ENCODE results near the gene CD55. TPM values are rescaled to one million over a fixed set of nuclear protein-coding genes. Genes with fewer than 3 reads are reported as not detected.

CD55 gene
- polyA plus RNA-seq, 1 of the 3 experiments (the other 2 are of a cell fraction): 10.4 TPM

DNA sequence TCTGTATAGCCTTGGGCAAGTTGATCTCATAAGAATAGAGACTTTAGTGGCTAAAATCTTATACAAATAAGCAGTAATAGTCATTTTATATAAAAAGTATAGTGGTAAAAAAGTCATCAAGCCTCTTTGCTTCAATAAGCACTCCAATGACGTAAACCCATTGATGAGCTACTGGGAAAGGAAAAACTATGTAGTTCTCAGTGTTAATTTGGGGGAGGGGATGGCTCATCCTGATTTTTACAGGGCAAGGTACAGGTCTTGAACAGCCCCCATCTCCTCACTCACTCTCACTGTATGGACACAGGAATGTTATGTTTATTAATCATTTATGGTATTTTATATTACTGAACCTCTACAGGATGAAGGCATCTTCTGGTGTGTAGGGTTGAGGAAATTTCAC, 38.1 kb upstream of the CD55 start:
- Histone ChIP-seq H3K27ac (ENCODE audit: low read depth in 2 of 2, low read length in 1 of 2) (no peak overlapping the region), H3F3A (replicated peaks; ENCODE audit: insufficient read depth) (no peaks in the 10 kb centered on the region), H3K9me3 (no peaks in the 10 kb centered on the region), H3K9ac (no peak overlapping the region), H3K4me2 (no peak overlapping the region), H3K9me2 (no peaks in the 10 kb centered on the region), H4K20me1 (ENCODE audit: insufficient read depth) (no peaks in the 10 kb centered on the region), H3K27me3 (ENCODE audit: insufficient read depth) (no peaks in the 10 kb centered on the region), H3K79me2 (ENCODE audit: insufficient read depth) (no peaks in the 10 kb centered on the region), H3K36me3 (replicated peaks in 1 of 2; ENCODE audit: control insufficient read depth in 1 of 2, insufficient read depth in 2 of 2, low read length in 1 of 2) (no peaks in the 10 kb centered on the region), H3K4me1 (ENCODE audit: control insufficient read depth in 1 of 2, insufficient read depth in 2 of 2, low read depth in 1 of 2, low read length in 1 of 2) (no peaks in the 10 kb centered on the region; a peak in 1 of 4 replicates), H3K4me3 (ENCODE audit: low read depth in 2 of 2, low read length in 1 of 2) (no peak overlapping the region), H2AFZ (ENCODE audit: low read depth) (no peak overlapping the region)
- ChIA-PET POLR2A (no interaction called here), CTCF (interaction anchor here (0.9 kb wide), 1 partner anchor 9 kb away, joined by 3 read pairs; no protein-coding TSS in a partner anchor)
- WGBS (ENCODE audit: low lambda C conversion rate): 21% methylated on average over 1 of the region's 1 CpG
- no peak for DNase-seq
- TF ChIP-seq YY1 (IDR thresholded peaks at IDR 0.05; ENCODE audit: low read depth) (no peak), RAD21 (IDR thresholded peaks at IDR 0.05; ENCODE audit: low read length) (no peak), SMC3 (IDR thresholded peaks at IDR 0.05; ENCODE audit: low read depth, low read length) (no peak), MEF2A (IDR thresholded peaks at IDR 0.05; ENCODE audit: borderline replicate concordance, low read depth) (no peak), RCOR1 (IDR thresholded peaks at IDR 0.05; ENCODE audit: low read length) (no peak), TAF1 (IDR thresholded peaks at IDR 0.05; ENCODE audit: borderline replicate concordance, low read depth, low read length) (no peak), FOXM1 (IDR thresholded peaks at IDR 0.05; ENCODE audit: low read depth) (no peak), FOXJ3 (CRISPR knock-in tag; IDR thresholded peaks at IDR 0.05) (no peak), EP300 (IDR thresholded peaks at IDR 0.05; ENCODE audit: borderline replicate concordance in 1 of 2, low read depth in 1 of 2, low read length in 1 of 2) (no peak), SIN3A (IDR thresholded peaks at IDR 0.05; ENCODE audit: borderline replicate concordance, low read depth, low read length) (no peak), TEAD4 (IDR thresholded peaks at IDR 0.05; ENCODE audit: borderline replicate concordance, insufficient read depth) (no peak), NRF1 (IDR thresholded peaks at IDR 0.05; ENCODE audit: low read depth, low read length) (no peak), GATA2 (CRISPR knock-in tag; IDR thresholded peaks at IDR 0.05) (no peak), JUND (IDR thresholded peaks at IDR 0.05) (no peak), NFIC (IDR thresholded peaks at IDR 0.05; ENCODE audit: borderline replicate concordance) (no peak)
- TF ChIP-seq, protein P1, sequence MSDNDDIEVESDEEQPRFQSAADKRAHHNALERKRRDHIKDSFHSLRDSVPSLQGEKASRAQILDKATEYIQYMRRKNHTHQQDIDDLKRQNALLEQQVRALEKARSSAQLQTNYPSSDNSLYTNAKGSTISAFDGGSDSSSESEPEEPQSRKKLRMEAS (IDR thresholded peaks at IDR 0.05; ENCODE audit: low read depth): no peak
- TF ChIP-seq, protein P2, sequence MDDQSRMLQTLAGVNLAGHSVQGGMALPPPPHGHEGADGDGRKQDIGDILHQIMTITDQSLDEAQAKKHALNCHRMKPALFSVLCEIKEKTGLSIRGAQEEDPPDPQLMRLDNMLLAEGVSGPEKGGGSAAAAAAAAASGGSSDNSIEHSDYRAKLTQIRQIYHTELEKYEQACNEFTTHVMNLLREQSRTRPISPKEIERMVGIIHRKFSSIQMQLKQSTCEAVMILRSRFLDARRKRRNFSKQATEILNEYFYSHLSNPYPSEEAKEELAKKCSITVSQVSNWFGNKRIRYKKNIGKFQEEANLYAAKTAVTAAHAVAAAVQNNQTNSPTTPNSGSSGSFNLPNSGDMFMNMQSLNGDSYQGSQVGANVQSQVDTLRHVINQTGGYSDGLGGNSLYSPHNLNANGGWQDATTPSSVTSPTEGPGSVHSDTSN (IDR thresholded peaks at IDR 0.05): no peak

DNA sequence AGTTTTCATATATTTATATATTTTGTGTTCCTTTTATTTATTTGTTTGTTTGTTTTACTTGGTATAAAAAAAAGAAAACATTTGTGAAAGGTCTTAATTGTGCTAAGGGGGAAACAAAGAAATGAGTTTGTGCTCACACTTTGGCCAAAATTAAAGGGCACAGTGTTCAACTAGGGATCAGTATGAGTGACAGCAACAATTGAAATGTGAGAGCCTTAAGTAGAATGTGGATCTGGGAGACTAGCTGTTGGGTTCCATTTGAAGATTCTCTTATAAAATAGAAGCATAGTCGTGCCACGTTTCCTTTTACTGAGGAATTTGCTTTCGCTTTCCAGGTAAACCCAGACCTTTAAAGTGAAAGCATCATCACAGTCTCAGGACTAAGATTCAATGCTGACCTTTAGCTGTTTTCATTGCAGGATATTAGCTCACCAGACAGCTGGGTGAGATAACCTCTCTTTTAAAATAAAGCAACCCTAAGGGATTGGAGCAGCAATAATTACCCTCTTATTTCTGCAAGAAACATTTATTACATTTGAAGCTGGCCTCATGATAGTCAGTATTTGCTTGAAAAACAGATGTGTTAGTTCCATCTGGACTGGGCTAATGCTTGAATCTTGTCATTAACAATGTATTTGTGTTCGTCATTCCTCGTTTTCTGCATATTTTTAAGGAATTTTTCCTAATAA, 37.1 kb upstream of the CD55 start:
- Histone ChIP-seq H3K79me2 (ENCODE audit: insufficient read depth) (no peaks in the 10 kb centered on the region), H3F3A (replicated peaks; ENCODE audit: insufficient read depth) (no peaks in the 10 kb centered on the region), H3K4me3 (ENCODE audit: low read depth in 2 of 2, low read length in 1 of 2) (no peak overlapping the region), H3K27ac (ENCODE audit: low read depth in 2 of 2, low read length in 1 of 2) (no peak overlapping the region), H4K20me1 (ENCODE audit: insufficient read depth) (no peaks in the 10 kb centered on the region), H3K9ac (no peak overlapping the region), H3K4me2 (no peak overlapping the region), H3K9me2 (no peaks in the 10 kb centered on the region), H3K4me1 (ENCODE audit: control insufficient read depth in 1 of 2, insufficient read depth in 2 of 2, low read depth in 1 of 2, low read length in 1 of 2) (no peaks in the 10 kb centered on the region; a peak in 1 of 4 replicates), H3K27me3 (ENCODE audit: insufficient read depth) (no peaks in the 10 kb centered on the region), H3K36me3 (replicated peaks in 1 of 2; ENCODE audit: control insufficient read depth in 1 of 2, insufficient read depth in 2 of 2, low read length in 1 of 2) (no peaks in the 10 kb centered on the region), H3K9me3 (no peaks in the 10 kb centered on the region), H2AFZ (ENCODE audit: low read depth) (no peak overlapping the region)
- CTCF ChIA-PET: no interaction called here
- DNase-seq: no peak
- POLR2A ChIA-PET: no interaction called here
- 8% methylated on average over 5 of the region's 5 CpGs for WGBS (ENCODE audit: low lambda C conversion rate)
- no peak for TF ChIP-seq RAD21 (IDR thresholded peaks at IDR 0.05; ENCODE audit: low read length)
- no peak for TF ChIP-seq GATA2 (CRISPR knock-in tag; IDR thresholded peaks at IDR 0.05)
- no peak for TF ChIP-seq YY1 (IDR thresholded peaks at IDR 0.05; ENCODE audit: low read depth)
- TF ChIP-seq POLR2AphosphoS5 (IDR thresholded peaks at IDR 0.05; ENCODE audit: low read depth, low read length): no peak
- TF ChIP-seq, protein P3, sequence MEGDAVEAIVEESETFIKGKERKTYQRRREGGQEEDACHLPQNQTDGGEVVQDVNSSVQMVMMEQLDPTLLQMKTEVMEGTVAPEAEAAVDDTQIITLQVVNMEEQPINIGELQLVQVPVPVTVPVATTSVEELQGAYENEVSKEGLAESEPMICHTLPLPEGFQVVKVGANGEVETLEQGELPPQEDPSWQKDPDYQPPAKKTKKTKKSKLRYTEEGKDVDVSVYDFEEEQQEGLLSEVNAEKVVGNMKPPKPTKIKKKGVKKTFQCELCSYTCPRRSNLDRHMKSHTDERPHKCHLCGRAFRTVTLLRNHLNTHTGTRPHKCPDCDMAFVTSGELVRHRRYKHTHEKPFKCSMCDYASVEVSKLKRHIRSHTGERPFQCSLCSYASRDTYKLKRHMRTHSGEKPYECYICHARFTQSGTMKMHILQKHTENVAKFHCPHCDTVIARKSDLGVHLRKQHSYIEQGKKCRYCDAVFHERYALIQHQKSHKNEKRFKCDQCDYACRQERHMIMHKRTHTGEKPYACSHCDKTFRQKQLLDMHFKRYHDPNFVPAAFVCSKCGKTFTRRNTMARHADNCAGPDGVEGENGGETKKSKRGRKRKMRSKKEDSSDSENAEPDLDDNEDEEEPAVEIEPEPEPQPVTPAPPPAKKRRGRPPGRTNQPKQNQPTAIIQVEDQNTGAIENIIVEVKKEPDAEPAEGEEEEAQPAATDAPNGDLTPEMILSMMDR (IDR thresholded peaks at IDR 0.05): no peak
- TF ChIP-seq NFIC (IDR thresholded peaks at IDR 0.05; ENCODE audit: borderline replicate concordance): no peak
- TF ChIP-seq GABPA (IDR thresholded peaks at IDR 0.05; ENCODE audit: low read depth): no peak
- TF ChIP-seq RXRA (IDR thresholded peaks at IDR 0.05; ENCODE audit: borderline replicate concordance, low read depth): no peak
- TF ChIP-seq MEF2A (IDR thresholded peaks at IDR 0.05; ENCODE audit: borderline replicate concordance, low read depth): no peak
- TF ChIP-seq EZH2phosphoT487 (IDR thresholded peaks at IDR 0.05; ENCODE audit: borderline replicate concordance, low read depth): no peak
- no peak for TF ChIP-seq SIN3A (IDR thresholded peaks at IDR 0.05; ENCODE audit: borderline replicate concordance, low read depth, low read length)
- TF ChIP-seq, protein P1 (IDR thresholded peaks at IDR 0.05; ENCODE audit: low read depth): no peak
- TF ChIP-seq, protein P4, sequence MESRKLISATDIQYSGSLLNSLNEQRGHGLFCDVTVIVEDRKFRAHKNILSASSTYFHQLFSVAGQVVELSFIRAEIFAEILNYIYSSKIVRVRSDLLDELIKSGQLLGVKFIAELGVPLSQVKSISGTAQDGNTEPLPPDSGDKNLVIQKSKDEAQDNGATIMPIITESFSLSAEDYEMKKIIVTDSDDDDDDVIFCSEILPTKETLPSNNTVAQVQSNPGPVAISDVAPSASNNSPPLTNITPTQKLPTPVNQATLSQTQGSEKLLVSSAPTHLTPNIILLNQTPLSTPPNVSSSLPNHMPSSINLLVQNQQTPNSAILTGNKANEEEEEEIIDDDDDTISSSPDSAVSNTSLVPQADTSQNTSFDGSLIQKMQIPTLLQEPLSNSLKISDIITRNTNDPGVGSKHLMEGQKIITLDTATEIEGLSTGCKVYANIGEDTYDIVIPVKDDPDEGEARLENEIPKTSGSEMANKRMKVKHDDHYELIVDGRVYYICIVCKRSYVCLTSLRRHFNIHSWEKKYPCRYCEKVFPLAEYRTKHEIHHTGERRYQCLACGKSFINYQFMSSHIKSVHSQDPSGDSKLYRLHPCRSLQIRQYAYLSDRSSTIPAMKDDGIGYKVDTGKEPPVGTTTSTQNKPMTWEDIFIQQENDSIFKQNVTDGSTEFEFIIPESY (IDR thresholded peaks at IDR 0.05; ENCODE audit: borderline replicate concordance, low read depth): no peak
- TF ChIP-seq FOXJ3 (CRISPR knock-in tag; IDR thresholded peaks at IDR 0.05): no peak
